GM23248 (cell line): ENCODE measurements around the gene TMEM132C. TPM values are rescaled to one million over a fixed set of nuclear protein-coding genes. Genes with fewer than 3 reads are reported as not detected.

Experiments used
- DNase-seq: peaks from one replicate; pipeline ENCODE4 v3.0.0-alpha.2; 2015
- H2AFZ ChIP-seq: fragments of 200-600 bp; sonication (generic); 2 replicates; pipeline ENCODE4 v1.6.1; 2016; ENCODE audit warnings: antibody characterized with exemption
- H3F3A ChIP-seq: fragments of 200-600 bp; sonication (generic); 2 replicates; pipeline ENCODE4 v1.6.1; 2016; ENCODE audit warnings: mild to moderate bottlenecking, antibody characterized with exemption, mixed run types; ENCODE audit not compliant: insufficient read depth
- H3K27ac ChIP-seq: fragments of 200-600 bp; sonication (generic); 2 replicates; pipeline ENCODE4 v1.5.1; 2016; ENCODE audit warnings: mild to moderate bottlenecking
- H3K27me3 ChIP-seq: fragments of 200-600 bp; sonication (generic); replicated peaks from 2 replicates; pipeline ENCODE4 v1.6.1; 2016; ENCODE audit warnings: mild to moderate bottlenecking; ENCODE audit not compliant: insufficient read depth
- H3K36me3 ChIP-seq: fragments of 200-600 bp; sonication (generic); 2 replicates; pipeline ENCODE4 v1.6.1; 2016; ENCODE audit warnings: low read depth, mild to moderate bottlenecking
- H3K4me1 ChIP-seq: fragments of 200-600 bp; sonication (generic); 2 replicates; pipeline ENCODE4 v1.6.1; 2016; ENCODE audit warnings: mild to moderate bottlenecking; ENCODE audit not compliant: insufficient read depth
- H3K4me2 ChIP-seq: fragments of 200-600 bp; sonication (generic); one replicate; pipeline ENCODE4 v1.6.1; 2016; ENCODE audit warnings: mild to moderate bottlenecking; ENCODE audit not compliant: unreplicated experiment
- H3K4me3 ChIP-seq: fragments of 200-600 bp; sonication (generic); 2 replicates; pipeline ENCODE4 v1.5.1; 2016; ENCODE audit warnings: mild to moderate bottlenecking
- H3K79me2 ChIP-seq: fragments of 200-600 bp; sonication (generic); 2 replicates; pipeline ENCODE4 v1.6.1; 2016; ENCODE audit warnings: mild to moderate bottlenecking; ENCODE audit not compliant: insufficient read depth
- H3K9ac ChIP-seq: fragments of 200-600 bp; sonication (generic); 2 replicates; pipeline ENCODE4 v1.6.1; 2016; ENCODE audit warnings: mild to moderate bottlenecking
- H3K9me2 ChIP-seq: fragments of 200-600 bp; sonication (generic); 2 replicates; pipeline ENCODE4 v1.6.1; 2016; ENCODE audit warnings: mixed run types, mild to moderate bottlenecking, moderate library complexity; ENCODE audit not compliant: insufficient read depth
- H3K9me3 ChIP-seq: fragments of 200-600 bp; sonication (generic); one replicate; pipeline ENCODE4 v1.6.1; 2017; ENCODE audit warnings: low read depth
- H4K20me1 ChIP-seq: fragments of 200-600 bp; sonication (generic); 2 replicates; pipeline ENCODE4 v1.6.0; 2016; ENCODE audit not compliant: insufficient read depth
- EZH2 ChIP-seq: fragments of 200-600 bp; sonication (generic); IDR thresholded peaks from 2 replicates; pipeline ENCODE4 v1.6.1; 2018; ENCODE audit warnings: antibody characterized with exemption, mild to moderate bottlenecking; ENCODE audit not compliant: insufficient read depth, poor library complexity, severe bottlenecking
- EZH2phosphoT487 ChIP-seq: fragments of 200-600 bp; sonication (generic); IDR thresholded peaks from 2 replicates; pipeline ENCODE4 v1.6.1; 2018; ENCODE audit warnings: antibody characterized with exemption, moderate library complexity, mild to moderate bottlenecking, low read depth; ENCODE audit not compliant: insufficient read depth
- WGBS, 2 experiments: methylation state at CpG; one replicate each; pipeline ENCODE4 v1.1.6; 2015 to 2017; ENCODE audit warnings: low lambda C conversion rate in 2 of 2, low coverage in 1 of 2; ENCODE audit errors: missing lambda C conversion rate in 2 of 2; 5-methylcytosine and 5-hydroxymethylcytosine counted together
- in situ Hi-C: fragments of 300-500 bp; cut with MboI; formaldehyde crosslinking; loops from 2 replicates; pipeline ENCODE4 v1.15.0; 2020
- polyA plus RNA-seq: library from polyadenylated mRNA; unstranded; fragments of >200 nt; fragmentation: Nextera tagmentation; extraction: Ambion mirVana; gene quantifications from 2 replicates; pipeline ENCODE4 v1.2.1, GENCODE V29; 2016
- total RNA-seq: library from RNA; depleted of rRNA; stranded (reverse); fragments of >200 nt; shearing (Covaris generic); gene quantifications from 2 replicates; pipeline ENCODE4 v1.2.3, GENCODE V29; 2014

TMEM132C gene
- total and polyA plus RNA-seq, 2 experiments from 2014 or later, result not detected

GRCh38 chr12:128619263-128619662, 352.3 kb downstream of the TMEM132C start:
- H3K79me2 ChIP-seq, result no peaks in the 10 kb centered on the region
- H3K9me2 ChIP-seq, result no peaks in the 10 kb centered on the region
- no peak overlapping the region for H3K4me2 ChIP-seq
- in situ Hi-C loops, result no loop called here
- H3K27ac ChIP-seq, result no peak overlapping the region
- no peak overlapping the region for H3K4me3 ChIP-seq
- H4K20me1 ChIP-seq, result no peaks in the 10 kb centered on the region
- TF ChIP-seq EZH2, result no peak
- no peak for TF ChIP-seq EZH2phosphoT487
- no peak for DNase-seq
- no peak overlapping the region for H3K9ac ChIP-seq
- H3K9me3 ChIP-seq, result no peaks in the 10 kb centered on the region
- H3K27me3 ChIP-seq, result no peaks in the 10 kb centered on the region
- no peaks in the 10 kb centered on the region for H3F3A ChIP-seq
- no peak overlapping the region for H2AFZ ChIP-seq
- 9 to 11% methylated on average over 7 to 8 of the region's 8 CpGs for WGBS, 2 experiments
- no peaks in the 10 kb centered on the region for H3K4me1 ChIP-seq
- H3K36me3 ChIP-seq, result no peaks in the 10 kb centered on the region

- H3K9ac ChIP-seq, result no peak overlapping the region
Observed at GRCh38 chr12:128621304-128621703, 354.3 kb downstream of the TMEM132C start.

DNA sequence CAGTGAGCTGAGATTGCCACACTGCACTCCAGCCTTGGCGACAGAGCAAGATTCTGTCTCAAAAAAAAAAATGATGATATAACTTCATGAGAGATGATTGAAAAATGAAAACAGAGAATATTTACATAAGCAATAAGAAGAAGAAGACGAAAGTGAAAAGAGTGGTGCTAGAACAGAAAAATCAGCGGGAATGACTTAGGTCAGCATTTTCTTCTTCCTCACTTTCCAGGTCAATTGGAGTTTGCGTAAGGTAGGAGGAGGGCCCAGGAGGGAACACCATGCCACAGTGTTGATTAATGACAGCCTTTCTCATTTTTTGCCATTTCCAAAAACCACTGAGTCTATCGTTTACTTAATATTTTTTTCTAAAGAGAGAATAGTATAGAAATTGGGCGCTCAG, 356.8 kb downstream of the TMEM132C start:
- no peak for DNase-seq
- H3K9ac ChIP-seq, result no peak overlapping the region
- in situ Hi-C loops, result no loop called here
- TF ChIP-seq EZH2phosphoT487, result no peak
- TF ChIP-seq EZH2, result no peak
- H3K36me3 ChIP-seq, result no peaks in the 10 kb centered on the region
- no peaks in the 10 kb centered on the region for H3K9me3 ChIP-seq
- no peaks in the 10 kb centered on the region for H3K9me2 ChIP-seq
- H3K4me3 ChIP-seq, result no peak overlapping the region
- H4K20me1 ChIP-seq, result no peaks in the 10 kb centered on the region
- H3K4me1 ChIP-seq, result no peaks in the 10 kb centered on the region
- H3K4me2 ChIP-seq, result no peak overlapping the region
- 39 to 54% methylated on average over 6 of the region's 6 CpGs for WGBS, 2 experiments
- H3K27me3 ChIP-seq, result no peaks in the 10 kb centered on the region
- no peaks in the 10 kb centered on the region for H3K79me2 ChIP-seq
- no peak overlapping the region for H2AFZ ChIP-seq
- no peak overlapping the region for H3K27ac ChIP-seq
- H3F3A ChIP-seq, result no peaks in the 10 kb centered on the region

More at GRCh38 chr12:128621304-128621703, 354.3 kb downstream of the TMEM132C start:
- Histone ChIP-seq H3K36me3 (no peaks in the 10 kb centered on the region), H3K4me3 (no peak overlapping the region), H3K9me2 (no peaks in the 10 kb centered on the region), H3K4me1 (no peaks in the 10 kb centered on the region), H3K9me3 (no peaks in the 10 kb centered on the region), H3K27me3 (no peaks in the 10 kb centered on the region), H3F3A (no peaks in the 10 kb centered on the region), H4K20me1 (no peaks in the 10 kb centered on the region), H3K79me2 (no peaks in the 10 kb centered on the region), H3K4me2 (no peak overlapping the region), H2AFZ (no peak overlapping the region), H3K27ac (no peak overlapping the region)
- in situ Hi-C loops, result no loop called here
- TF ChIP-seq EZH2, result no peak
- TF ChIP-seq EZH2phosphoT487, result no peak
- no peak for DNase-seq
- WGBS, 2 experiments, result 45 to 60% methylated on average over 8 of the region's 8 CpGs

GRCh38 chr12:128626808-128627320, 359.9 kb downstream of the TMEM132C start:
- Histone ChIP-seq H2AFZ (no peak overlapping the region), H3K27ac (no peak overlapping the region), H3F3A (no peaks in the 10 kb centered on the region), H3K27me3 (no peaks in the 10 kb centered on the region), H3K9ac (no peak overlapping the region), H3K4me1 (no peaks in the 10 kb centered on the region), H3K79me2 (no peaks in the 10 kb centered on the region), H3K36me3 (no peaks in the 10 kb centered on the region), H3K4me3 (no peak overlapping the region), H3K9me2 (no peaks in the 10 kb centered on the region), H4K20me1 (no peaks in the 10 kb centered on the region), H3K4me2 (no peak overlapping the region), H3K9me3 (no peaks in the 10 kb centered on the region)
- no peak for DNase-seq
- no peak for TF ChIP-seq EZH2
- no peak for TF ChIP-seq EZH2phosphoT487
- in situ Hi-C loops, result no loop called here
- WGBS, 2 experiments, result 31 to 35% methylated on average over 6 of the region's 6 CpGs

GRCh38 chr12:128627659-128628058, 360.7 kb downstream of the TMEM132C start:
- Histone ChIP-seq H3K9me3 (no peaks in the 10 kb centered on the region), H3K4me2 (no peak overlapping the region), H3K4me1 (no peaks in the 10 kb centered on the region), H3K27me3 (no peaks in the 10 kb centered on the region), H3K4me3 (no peak overlapping the region), H2AFZ (no peak overlapping the region), H3K79me2 (no peaks in the 10 kb centered on the region), H3K9ac (no peak overlapping the region), H3K27ac (no peak overlapping the region), H3K36me3 (no peaks in the 10 kb centered on the region), H4K20me1 (no peaks in the 10 kb centered on the region), H3F3A (no peaks in the 10 kb centered on the region), H3K9me2 (no peaks in the 10 kb centered on the region)
- no peak for TF ChIP-seq EZH2phosphoT487
- no peak for TF ChIP-seq EZH2
- no peak for DNase-seq
- 43 to 45% methylated on average over 8 to 9 of the region's 9 CpGs for WGBS, 2 experiments
- in situ Hi-C loops, result no loop called here
